Epithelial cell of proximal tubule (primary cell): Measurements from ENCODE around the gene SP9. TPM values are rescaled to one million over a fixed set of nuclear protein-coding genes. Genes with fewer than 3 reads are reported as not detected.
A peak's percentile ranks its signal among the peaks of the same experiment; 100 is the strongest.

ENCODE experiments used
- DNase-seq: peaks from one replicate; pipeline ENCODE4 v3.0.0-alpha.2; 2011; ENCODE audit warnings: low read depth
- H3K4me3 ChIP-seq: 2 replicates; pipeline ENCODE4 v1.5.1; 2011; ENCODE audit warnings: low read depth, mild to moderate bottlenecking, low read length
- CTCF ChIP-seq: conservative IDR thresholded peaks from 2 replicates; pipeline ENCODE4 v1.5.1; 2012; ENCODE audit warnings: low read depth, mild to moderate bottlenecking, low read length
- total RNA-seq: library from RNA; depleted of rRNA; stranded (reverse); fragments of >200 nt; gene quantifications from 2 replicates; pipeline ENCODE4 v1.2.3, GENCODE V29; 2015

The SP9 gene
- total RNA-seq, 1 donor from 2014 or later: 0.06 TPM

DNA sequence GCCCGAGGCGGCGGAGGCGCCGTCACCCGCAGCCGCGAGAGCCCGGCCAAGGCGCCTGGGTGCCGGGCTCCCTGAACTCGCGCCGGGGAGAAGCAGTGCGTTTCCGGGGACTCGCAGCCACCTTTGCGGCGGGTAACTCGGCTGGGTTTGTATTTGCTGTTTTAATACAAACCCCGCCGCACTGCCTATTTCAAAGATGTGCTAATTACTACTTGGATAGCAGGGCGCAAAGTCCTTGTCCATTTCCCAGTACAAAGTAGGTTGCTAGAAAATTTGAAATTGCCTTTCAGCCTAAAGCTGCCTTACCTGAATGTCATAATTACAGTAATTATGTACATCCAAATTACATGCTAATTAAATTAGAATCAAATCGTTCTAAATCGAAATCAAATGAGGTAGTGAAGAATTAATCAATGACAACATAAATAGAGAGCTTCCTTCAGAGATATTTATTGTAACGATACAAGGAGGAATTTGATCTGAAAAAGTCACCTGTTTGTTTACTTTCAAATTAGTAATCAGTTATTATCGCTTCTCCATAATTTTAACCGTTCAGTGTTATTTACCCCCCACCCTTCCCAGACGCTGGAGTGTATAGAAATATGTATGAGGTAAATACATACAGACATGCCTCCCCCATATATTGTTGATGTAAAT, 8.1 kb downstream of the SP9 start:
- DNase-seq: no peak
- no peak for TF ChIP-seq CTCF
- H3K4me3 ChIP-seq: no peak overlapping the region

- no peak for DNase-seq
- no peak overlapping the region for H3K4me3 ChIP-seq
- no peak for TF ChIP-seq CTCF
Observed at GRCh38 chr2:174343343-174343622, 8.5 kb downstream of the SP9 start.

DNA sequence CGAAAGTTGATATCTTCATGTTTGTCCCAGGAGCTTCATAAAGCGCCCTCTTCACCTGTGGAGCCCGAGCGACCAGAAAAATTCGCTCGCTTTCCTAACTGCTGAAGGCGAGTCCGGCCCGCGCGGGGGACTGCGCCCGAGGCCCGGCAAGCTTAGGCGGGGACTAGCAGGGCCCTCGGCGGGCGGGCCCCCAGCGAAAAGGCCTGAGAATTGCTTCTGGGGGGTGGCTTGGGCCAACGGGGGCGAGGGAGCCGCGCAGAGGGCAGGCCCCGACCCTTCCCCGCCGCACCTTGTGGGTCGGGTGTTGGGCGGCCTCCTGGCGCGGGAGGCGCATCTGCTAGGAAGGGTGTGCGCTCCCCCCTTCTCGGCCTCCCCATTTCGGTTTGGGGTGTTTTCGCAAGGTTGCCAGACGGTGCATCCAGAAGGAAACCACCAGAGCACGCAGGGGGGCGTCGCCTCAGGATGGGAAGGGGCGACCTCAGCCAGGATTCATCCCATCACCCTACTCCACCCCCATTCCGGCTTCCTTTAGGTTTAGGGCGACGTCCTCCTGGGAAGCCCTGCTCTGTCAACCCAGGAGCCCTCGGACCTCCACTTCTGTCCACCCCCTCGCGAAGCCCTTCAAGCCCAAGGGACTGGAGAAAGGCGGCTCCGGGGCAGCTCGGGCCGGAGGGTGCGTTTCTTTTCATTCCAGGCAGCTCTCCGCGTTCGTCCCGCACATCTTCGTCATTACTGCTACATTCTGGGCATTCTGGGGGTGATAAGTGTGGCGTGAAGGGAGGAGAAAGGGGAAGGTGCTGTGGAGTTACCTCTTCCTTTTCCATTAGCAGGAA, 9.1 kb downstream of the SP9 start:
- no peak overlapping the region for H3K4me3 ChIP-seq
- no peak for DNase-seq
- TF ChIP-seq CTCF: no peak

DNA sequence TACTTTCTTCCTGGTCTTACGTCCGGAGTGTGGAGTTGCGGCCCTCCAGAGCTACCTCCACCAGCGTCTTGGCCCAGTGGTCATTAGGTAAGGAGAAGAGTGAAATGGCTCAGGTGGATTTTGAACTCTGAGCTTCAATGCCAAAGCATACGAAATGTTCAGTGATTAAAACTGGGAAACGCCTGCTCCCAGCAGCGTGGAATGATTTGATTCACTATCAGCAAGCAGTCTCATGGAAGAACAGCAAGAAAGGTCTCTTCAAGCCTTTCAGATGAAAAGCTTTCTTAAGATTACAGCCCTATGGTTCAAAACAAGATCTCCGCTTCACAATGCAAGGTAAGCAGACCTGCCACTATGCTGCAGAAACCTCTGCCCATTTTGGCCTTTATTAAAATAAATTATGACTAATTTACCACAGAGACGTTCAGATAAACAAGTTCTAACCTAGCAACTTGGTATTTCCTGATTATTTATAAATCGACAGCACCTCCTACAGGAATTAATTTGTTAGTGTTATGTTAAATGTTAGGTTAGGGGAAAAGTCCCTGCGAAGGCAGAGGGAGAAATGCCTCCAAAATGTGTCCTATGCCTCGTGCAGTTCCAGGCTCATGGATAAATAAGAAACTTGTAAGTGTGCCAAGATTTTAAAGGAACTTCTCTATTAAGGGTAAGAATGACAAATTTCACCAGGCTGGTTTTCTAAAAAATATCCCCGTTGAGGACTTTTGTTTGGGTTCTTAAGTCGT, 10.1 kb downstream of the SP9 start:
- no peak for DNase-seq

GRCh38 chr2:174350018-174350417, 15.3 kb downstream of the SP9 start:
- TF ChIP-seq CTCF: peak; percentile 53
- H3K4me3 ChIP-seq: no peak overlapping the region
- no peak for DNase-seq

More for the DNA sequence above, 10.1 kb downstream of the SP9 start:
- peak; percentile 42 for TF ChIP-seq CTCF
- no peak overlapping the region for H3K4me3 ChIP-seq

GRCh38 chr2:174350593-174351181, 15.9 kb downstream of the SP9 start:
- DNase-seq: no peak
- no peak overlapping the region for H3K4me3 ChIP-seq
- no peak for TF ChIP-seq CTCF
